Mesothelial cell of epicardium (in vitro differentiated cells): ENCODE measurements around the gene SF3B3. TPM values are rescaled to one million over a fixed set of nuclear protein-coding genes. Genes with fewer than 3 reads are reported as not detected.
A peak's percentile ranks its signal among the peaks of the same experiment; 100 is the strongest.
"Not testable (repeated sequence)": the region's sequence is repeated elsewhere in the genome, so short reads cannot be mapped to it uniquely, and the experiment has no call there.

Source experiments
- DNase-seq, 2 experiments: peaks; one replicate each; pipeline ENCODE4 v3.0.0; 2021; ENCODE audit warnings: low spot score in 2 of 2; ENCODE audit not compliant: unreplicated experiment in 2 of 2
- H3K27ac Mint-ChIP-seq: 2 replicates; pipeline ENCODE4 v1.8.0; 2021; ENCODE audit warnings: mixed read lengths
- H3K27me3 Mint-ChIP-seq: 2 replicates; pipeline ENCODE4 v1.8.0; 2021; ENCODE audit warnings: low read depth, mixed read lengths
- H3K36me3 Mint-ChIP-seq: 2 replicates; pipeline ENCODE4 v1.8.0; 2021; ENCODE audit warnings: mixed read lengths
- H3K4me1 Mint-ChIP-seq: 2 replicates; pipeline ENCODE4 v1.8.0; 2021; ENCODE audit warnings: mixed read lengths
- H3K4me3 Mint-ChIP-seq: 2 replicates; pipeline ENCODE4 v1.8.0; 2021; ENCODE audit warnings: mild to moderate bottlenecking, moderate library complexity, mixed read lengths
- H3K9me3 Mint-ChIP-seq: 2 replicates; pipeline ENCODE4 v1.8.0; 2021; ENCODE audit warnings: mixed read lengths
- CTCF ChIP-seq: fragments of 200-600 bp; sonication (generic); IDR thresholded peaks from one replicate; pipeline ENCODE4 v1.5.0; 2021; ENCODE audit warnings: antibody characterized with exemption; ENCODE audit not compliant: unreplicated experiment
- total RNA-seq: library from RNA; stranded (reverse); gene quantifications from 3 replicates; pipeline ENCODE4 v1.2.1, GENCODE V29; 2021

The SF3B3 gene
- total RNA-seq, 1 donor from 2014 or later: 351 TPM

GRCh38 chr16:70588565-70588964 lies 64.9 kb downstream of the SF3B3 start:
- no peak overlapping the region for H3K4me3 Mint-ChIP-seq

GRCh38 chr16:70589416-70589815 lies 65.8 kb downstream of the SF3B3 start:
- not testable (repeated sequence) for H3K27me3 Mint-ChIP-seq, DNase-seq, H3K36me3 Mint-ChIP-seq, H3K4me3 Mint-ChIP-seq, H3K9me3 Mint-ChIP-seq
- peak overlapping the region; percentile 90 for H3K27ac Mint-ChIP-seq
- peaks cover 20% of the 10 kb centered on the region for H3K4me1 Mint-ChIP-seq

More at GRCh38 chr16:70588565-70588964, 64.9 kb downstream of the SF3B3 start:
- Mint-ChIP-seq H3K36me3 (no peaks in the 10 kb centered on the region), H3K27ac (no peak overlapping the region), H3K27me3 (no peaks in the 10 kb centered on the region), H3K9me3 (no peaks in the 10 kb centered on the region), H3K4me1 (peaks cover 20% of the 10 kb centered on the region)
- TF ChIP-seq CTCF: no peak
- DNase-seq: no peak

GRCh38 chr16:70589998-70590471 lies 66.4 kb downstream of the SF3B3 start:
- Mint-ChIP-seq H3K27me3 (no peaks in the 10 kb centered on the region), H3K27ac (peak overlapping the region; percentile 90), H3K9me3 (peaks cover 7% of the 10 kb centered on the region), H3K4me3 (peak overlapping the region; percentile 37), H3K36me3 (no peaks in the 10 kb centered on the region), H3K4me1 (peaks cover 20% of the 10 kb centered on the region)
- TF ChIP-seq CTCF: no peak
- DNase-seq: peak; percentile 42 to 63

GRCh38 chr16:70590722-70591415 lies 67.3 kb downstream of the SF3B3 start:
- TF ChIP-seq CTCF: no peak
- peaks cover 7% of the 10 kb centered on the region for H3K9me3 Mint-ChIP-seq
- peak overlapping the region; percentile 77 for H3K27ac Mint-ChIP-seq
- DNase-seq: no peak
- no peaks in the 10 kb centered on the region for H3K36me3 Mint-ChIP-seq
- no peaks in the 10 kb centered on the region for H3K27me3 Mint-ChIP-seq
- peaks cover 20% of the 10 kb centered on the region for H3K4me1 Mint-ChIP-seq
- H3K4me3 Mint-ChIP-seq: no peak overlapping the region

GRCh38 chr16:70591615-70592014 lies 68.0 kb downstream of the SF3B3 start:
- Mint-ChIP-seq H3K27ac (no peak overlapping the region), H3K9me3 (peaks cover 7% of the 10 kb centered on the region), H3K4me3 (no peak overlapping the region), H3K36me3 (no peaks in the 10 kb centered on the region), H3K27me3 (no peaks in the 10 kb centered on the region), H3K4me1 (peaks cover 20% of the 10 kb centered on the region)
- no peak for TF ChIP-seq CTCF
- no peak for DNase-seq

GRCh38 chr16:70592106-70592571 lies 68.5 kb downstream of the SF3B3 start:
- TF ChIP-seq CTCF: no peak
- Mint-ChIP-seq H3K27ac (no peak overlapping the region), H3K27me3 (no peaks in the 10 kb centered on the region)

More at GRCh38 chr16:70592106-70592571, 68.5 kb downstream of the SF3B3 start:
- peaks cover 7% of the 10 kb centered on the region for H3K9me3 Mint-ChIP-seq
- peaks cover 20% of the 10 kb centered on the region for H3K4me1 Mint-ChIP-seq
- no peaks in the 10 kb centered on the region for H3K36me3 Mint-ChIP-seq
- H3K4me3 Mint-ChIP-seq: no peak overlapping the region
- DNase-seq: no peak
